ENCODE results near the gene CYTH2. TPM values are rescaled to one million over a fixed set of nuclear protein-coding genes. Genes with fewer than 3 reads are reported as not detected.
"Not testable (repeated sequence)": the region's sequence is repeated elsewhere in the genome, so short reads cannot be mapped to it uniquely, and the experiment has no call there.

Gene CYTH2
- total and polyA plus RNA-seq, 4 donors: 32.7 to 76.6 (median 59.0) TPM

DNA sequence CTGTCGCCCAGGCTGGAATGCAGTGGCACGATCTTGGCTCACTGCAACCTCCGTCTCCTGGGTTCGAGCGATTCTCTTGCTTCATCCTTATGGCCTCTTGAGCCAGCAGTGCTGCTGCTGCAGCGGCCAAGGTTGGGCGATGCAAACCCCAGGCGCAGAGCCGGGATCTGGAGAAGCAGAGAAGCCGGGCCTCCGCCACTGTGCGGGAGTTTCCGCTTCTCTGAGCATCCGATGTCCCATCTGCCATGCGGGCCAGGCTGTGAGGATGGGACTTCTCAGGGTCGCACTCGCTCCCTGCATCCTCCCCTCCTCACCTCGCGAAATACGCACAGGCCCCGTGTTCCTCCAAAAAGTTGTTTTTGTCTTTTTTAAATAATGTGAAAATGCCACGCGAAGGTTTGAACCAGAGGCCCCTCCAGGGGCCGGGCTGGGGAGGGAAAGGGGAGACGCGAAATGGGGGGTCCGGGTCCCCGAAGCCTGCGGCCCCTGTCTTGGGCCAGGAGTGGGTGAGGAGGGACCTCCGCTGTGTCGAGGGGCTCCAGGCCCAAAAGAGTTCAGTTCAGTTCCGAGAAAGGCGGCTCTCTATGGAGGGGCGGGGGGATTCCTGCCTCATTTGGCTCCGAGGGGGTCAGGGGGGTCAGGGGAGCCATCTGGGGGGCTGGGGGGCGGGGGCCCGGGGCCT, 15.9 kb downstream of the CYTH2 start:
- Histone ChIP-seq H3K9me3 (ENCODE audit: control insufficient read depth, low read length) (no peaks in the 10 kb centered on the region), H3K4me1 (ENCODE audit: control insufficient read depth in 1 of 2, insufficient read depth in 2 of 2, low read length in 2 of 2) (no peaks in the 10 kb centered on the region), H3K27ac (ENCODE audit: low read depth in 1 of 2, low read length in 2 of 2) (no peak overlapping the region), H3K27me3 (ENCODE audit: control insufficient read depth in 1 of 2, insufficient read depth in 2 of 2, low read length in 1 of 2) (no peaks in the 10 kb centered on the region), H3K4me3 (ENCODE audit: low read length in 2 of 2) (no peak overlapping the region), H3K36me3 (ENCODE audit: control insufficient read depth in 1 of 2, insufficient read depth in 2 of 2, low read length in 1 of 2) (no peaks in the 10 kb centered on the region)
- intact Hi-C loops (cut with DNase I): no loop called here
- 78 to 82% methylated on average over 36 to 37 of the region's 37 CpGs for WGBS, 2 donors
- no peak for ATAC-seq (ENCODE audit: low FRiP score)
- DNase-seq: no peak

DNA sequence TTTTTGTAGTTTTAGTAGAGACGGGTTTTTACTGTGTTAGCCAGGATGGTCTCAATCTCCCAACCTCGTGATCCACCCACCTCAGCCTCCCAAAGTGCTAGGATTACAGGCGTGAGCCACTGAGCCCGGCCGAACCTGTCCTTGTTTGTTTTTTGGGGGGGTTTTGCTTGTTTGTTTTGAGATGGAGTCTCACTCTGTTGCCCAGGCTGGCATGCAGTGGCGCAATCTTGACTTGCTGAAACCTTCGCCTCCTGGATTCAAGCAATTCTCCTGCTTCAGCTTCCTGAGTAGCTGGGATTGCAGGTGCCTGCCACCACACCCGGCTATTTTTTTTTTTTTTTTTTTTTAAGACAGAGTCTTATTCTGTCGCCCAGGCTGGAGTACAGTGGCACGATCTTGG, 17.5 kb downstream of the CYTH2 start:
- intact Hi-C loops (cut with DNase I); H3K9me3 ChIP-seq (ENCODE audit: control insufficient read depth, low read length); H3K4me1 ChIP-seq (ENCODE audit: control insufficient read depth in 1 of 2, insufficient read depth in 2 of 2, low read length in 2 of 2); H3K27me3 ChIP-seq (ENCODE audit: control insufficient read depth in 1 of 2, insufficient read depth in 2 of 2, low read length in 1 of 2); ATAC-seq (ENCODE audit: low FRiP score); H3K4me3 ChIP-seq (ENCODE audit: low read length in 2 of 2); H3K27ac ChIP-seq (ENCODE audit: low read depth in 1 of 2, low read length in 2 of 2); DNase-seq; H3K36me3 ChIP-seq (ENCODE audit: control insufficient read depth in 1 of 2, insufficient read depth in 2 of 2, low read length in 1 of 2): not testable (repeated sequence)
- 88% methylated on average over 10 of the region's 10 CpGs for WGBS, 2 donors

DNA sequence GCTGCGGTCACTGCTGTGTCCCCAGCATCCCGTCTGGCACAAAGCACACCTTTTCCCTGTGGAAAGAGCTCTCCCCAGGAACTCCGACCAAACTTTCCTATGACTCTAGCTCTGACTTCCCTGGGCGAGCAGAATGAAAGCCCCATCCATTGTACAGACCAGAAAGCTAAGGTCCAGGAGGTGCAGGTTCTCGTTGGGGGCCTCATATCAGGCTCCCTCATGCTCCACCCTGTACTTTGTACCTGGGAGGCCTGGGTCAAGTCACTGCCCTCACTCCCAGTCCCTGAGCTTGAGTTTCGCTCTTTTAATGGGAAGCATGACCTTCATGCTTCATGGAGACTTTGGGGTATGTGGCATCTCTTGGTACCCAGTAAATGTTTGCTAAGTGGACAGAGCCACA, 18.4 kb downstream of the CYTH2 start:
- no peaks in the 10 kb centered on the region for H3K4me1 ChIP-seq (ENCODE audit: control insufficient read depth in 1 of 2, insufficient read depth in 2 of 2, low read length in 2 of 2)
- no peaks in the 10 kb centered on the region for H3K36me3 ChIP-seq (ENCODE audit: control insufficient read depth in 1 of 2, insufficient read depth in 2 of 2, low read length in 1 of 2)
- DNase-seq (no peak), ATAC-seq (ENCODE audit: low FRiP score) (no peak)
- H3K9me3 ChIP-seq (ENCODE audit: control insufficient read depth, low read length): no peaks in the 10 kb centered on the region
- intact Hi-C loops (cut with DNase I): no loop called here
- no peak overlapping the region for H3K27ac ChIP-seq (ENCODE audit: low read depth in 1 of 2, low read length in 2 of 2)
- no peak overlapping the region for H3K4me3 ChIP-seq (ENCODE audit: low read length in 2 of 2)
- 83 to 84% methylated on average over 6 of the region's 6 CpGs for WGBS, 2 donors
- H3K27me3 ChIP-seq (ENCODE audit: control insufficient read depth in 1 of 2, insufficient read depth in 2 of 2, low read length in 1 of 2): no peaks in the 10 kb centered on the region

DNA sequence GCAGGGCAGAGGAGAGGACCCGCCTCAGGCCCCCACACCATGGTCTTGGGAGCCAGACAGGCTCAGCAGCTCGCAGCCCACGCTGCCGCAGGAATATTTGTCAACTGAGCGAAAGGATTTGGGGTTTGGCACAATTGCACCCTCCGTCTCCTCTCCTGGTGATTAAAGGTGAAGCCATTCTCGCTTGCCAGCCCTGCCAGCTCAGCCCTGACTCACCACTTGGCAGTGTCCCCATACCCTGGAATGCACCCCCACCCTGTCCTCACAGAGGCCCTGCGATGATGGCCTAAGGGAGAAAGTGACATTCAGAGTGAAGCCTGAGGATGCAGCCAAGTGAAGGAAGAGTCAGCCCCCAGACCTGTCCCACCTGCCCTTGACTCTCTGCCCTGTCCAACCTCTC, 18.8 kb downstream of the CYTH2 start:
- peak; percentile 87 to 93 for DNase-seq
- H3K36me3 ChIP-seq (ENCODE audit: control insufficient read depth in 1 of 2, insufficient read depth in 2 of 2, low read length in 1 of 2): no peaks in the 10 kb centered on the region
- 0 to 6% methylated on average over 8 of the region's 8 CpGs for WGBS, 2 donors
- peak overlapping the region in 1 of 2 donors; percentile 59 for H3K27ac ChIP-seq (ENCODE audit: low read depth in 1 of 2, low read length in 2 of 2)
- intact Hi-C loops (cut with DNase I): loop anchor here (2.0 kb wide), 2 partner anchors 95 to 97 kb away; no protein-coding TSS in a partner anchor
- H3K4me3 ChIP-seq (ENCODE audit: low read length in 2 of 2): no peak overlapping the region
- no peak for ATAC-seq (ENCODE audit: low FRiP score)
- H3K9me3 ChIP-seq (ENCODE audit: control insufficient read depth, low read length): no peaks in the 10 kb centered on the region
- H3K27me3 ChIP-seq (ENCODE audit: control insufficient read depth in 1 of 2, insufficient read depth in 2 of 2, low read length in 1 of 2): no peaks in the 10 kb centered on the region
- no peaks in the 10 kb centered on the region for H3K4me1 ChIP-seq (ENCODE audit: control insufficient read depth in 1 of 2, insufficient read depth in 2 of 2, low read length in 2 of 2)

DNA sequence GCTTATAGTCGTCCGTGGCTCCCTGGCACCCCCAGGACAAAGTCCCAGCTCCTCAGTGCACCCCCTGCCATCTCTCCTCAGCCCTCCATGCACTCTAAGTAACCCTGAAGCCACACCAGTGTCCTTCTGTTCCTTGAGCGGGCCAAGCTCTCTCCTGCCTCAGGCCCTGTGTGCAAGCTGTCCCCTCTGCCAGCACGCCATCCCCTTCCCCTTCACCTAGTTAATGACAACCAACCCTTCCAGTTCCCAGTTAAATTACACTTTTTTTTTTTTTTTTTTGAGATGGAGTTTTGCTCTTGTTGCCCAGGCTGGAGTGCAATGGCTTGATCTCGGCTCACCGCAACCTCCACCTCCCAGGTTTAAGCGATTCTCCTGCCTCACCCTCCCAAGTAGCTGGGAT, 19.3 kb downstream of the CYTH2 start:
- WGBS, 2 donors: 72 to 74% methylated on average over 7 of the region's 7 CpGs
- not testable (repeated sequence) for H3K4me3 ChIP-seq (ENCODE audit: low read length in 2 of 2); H3K36me3 ChIP-seq (ENCODE audit: control insufficient read depth in 1 of 2, insufficient read depth in 2 of 2, low read length in 1 of 2); H3K4me1 ChIP-seq (ENCODE audit: control insufficient read depth in 1 of 2, insufficient read depth in 2 of 2, low read length in 2 of 2); DNase-seq; H3K27me3 ChIP-seq (ENCODE audit: control insufficient read depth in 1 of 2, insufficient read depth in 2 of 2, low read length in 1 of 2); ATAC-seq (ENCODE audit: low FRiP score); H3K9me3 ChIP-seq (ENCODE audit: control insufficient read depth, low read length)
- intact Hi-C loops (cut with DNase I): loop anchor here (2.0 kb wide), 2 partner anchors 94 to 96 kb away; no protein-coding TSS in a partner anchor
- H3K27ac ChIP-seq (ENCODE audit: low read depth in 1 of 2, low read length in 2 of 2): peak overlapping the region in 1 of 2 donors; percentile 59

DNA sequence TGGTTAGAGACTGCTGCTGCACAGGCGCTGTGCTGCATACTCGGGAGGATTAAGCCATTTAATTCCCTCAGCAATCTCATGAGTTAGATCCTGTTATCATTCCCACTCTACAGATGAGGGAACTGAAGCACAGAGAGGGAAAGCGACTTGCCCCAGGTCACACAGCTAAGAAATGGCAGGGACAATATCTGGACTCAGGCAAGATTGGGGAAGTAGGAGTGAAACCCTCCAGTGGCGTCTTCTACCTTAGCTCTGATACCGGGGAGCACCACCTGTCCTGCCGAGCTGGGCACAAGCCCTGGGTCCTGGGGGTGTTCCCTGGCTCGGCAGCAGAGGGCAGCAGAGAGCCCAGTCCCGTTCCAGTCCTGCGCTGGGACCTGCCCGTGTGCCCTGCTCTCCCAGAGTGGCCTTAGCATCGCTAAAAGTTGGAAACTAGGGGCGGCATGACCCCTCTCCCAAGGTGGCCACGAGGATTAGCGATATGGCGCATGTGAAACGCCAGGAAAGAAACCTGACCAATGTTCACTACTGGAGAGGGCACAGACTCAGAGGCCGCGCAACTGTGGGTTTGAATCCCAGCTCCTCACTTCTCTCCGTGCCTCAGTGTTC, 20.5 kb downstream of the CYTH2 start:
- Histone ChIP-seq H3K4me1 (ENCODE audit: control insufficient read depth in 1 of 2, insufficient read depth in 2 of 2, low read length in 2 of 2) (no peaks in the 10 kb centered on the region), H3K9me3 (ENCODE audit: control insufficient read depth, low read length) (no peaks in the 10 kb centered on the region), H3K4me3 (ENCODE audit: low read length in 2 of 2) (no peak overlapping the region), H3K27me3 (ENCODE audit: control insufficient read depth in 1 of 2, insufficient read depth in 2 of 2, low read length in 1 of 2) (no peaks in the 10 kb centered on the region), H3K27ac (ENCODE audit: low read depth in 1 of 2, low read length in 2 of 2) (no peak overlapping the region), H3K36me3 (ENCODE audit: control insufficient read depth in 1 of 2, insufficient read depth in 2 of 2, low read length in 1 of 2) (no peaks in the 10 kb centered on the region)
- WGBS, 2 donors: 30 to 31% methylated on average over 19 of the region's 19 CpGs
- DNase-seq (peak; percentile 82 to 93), ATAC-seq (ENCODE audit: low FRiP score) (no peak)
- intact Hi-C loops (cut with DNase I): loop anchor here (2.0 kb wide), 2 partner anchors 93 to 95 kb away; no protein-coding TSS in a partner anchor

DNA sequence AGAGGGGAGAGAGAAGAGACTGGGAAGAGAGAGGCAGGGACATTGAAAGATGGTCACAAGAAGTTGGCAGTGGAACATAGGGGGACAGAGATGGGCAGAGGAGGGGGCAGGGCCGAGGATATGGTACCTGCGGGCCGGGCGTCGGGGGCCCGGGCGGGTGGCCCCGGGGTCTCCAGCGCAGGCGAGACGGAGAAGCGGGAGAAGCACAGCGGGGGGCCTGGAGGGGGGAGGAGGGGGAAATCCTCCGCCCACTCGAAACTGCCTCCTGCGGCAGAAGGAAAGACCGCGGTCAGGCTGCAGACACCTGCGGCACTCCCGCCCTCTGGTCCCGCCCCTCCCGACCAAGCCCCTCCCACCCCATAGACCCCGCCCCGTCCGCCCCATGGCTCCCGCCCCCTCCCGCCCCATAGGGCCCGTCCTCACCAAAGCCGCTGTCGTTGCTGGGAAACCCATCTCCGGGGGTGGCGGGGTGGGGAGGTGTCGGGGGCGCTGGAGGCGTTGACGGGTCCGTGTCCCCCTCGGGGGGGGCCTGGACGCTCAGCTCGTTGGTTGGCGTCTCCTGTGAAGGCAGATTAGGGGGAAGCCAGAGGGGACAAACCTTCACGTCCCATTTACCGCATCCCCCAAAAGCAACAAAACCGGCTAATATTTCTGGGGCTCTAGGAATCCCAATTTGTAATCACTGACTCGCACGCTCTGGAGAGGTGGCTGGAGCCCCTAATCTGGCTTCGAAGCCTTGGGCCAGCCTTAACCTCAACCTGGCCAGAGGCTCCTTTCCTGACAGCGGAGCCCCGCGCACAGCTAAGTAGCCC, 22.0 kb downstream of the CYTH2 start:
- no peak overlapping the region for H3K4me3 ChIP-seq (ENCODE audit: low read length in 2 of 2)
- DNase-seq: no peak

DNA sequence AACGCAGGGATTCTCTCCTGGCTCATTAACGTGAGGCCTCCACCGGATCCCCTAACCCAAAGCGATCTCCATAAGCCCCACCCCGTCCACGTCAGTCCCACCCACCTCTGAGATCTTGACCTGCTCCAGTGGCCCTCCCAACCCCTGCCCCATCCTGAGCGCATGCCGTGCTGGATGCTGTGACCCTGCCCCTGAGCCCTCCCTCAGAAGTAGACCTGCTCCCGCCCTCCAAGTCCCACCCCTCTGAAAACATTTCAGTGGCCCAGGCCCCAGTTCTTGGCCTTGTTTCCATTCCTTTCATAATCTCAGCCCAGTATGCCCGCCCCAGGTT, 22.6 kb downstream of the CYTH2 start:
- no peak overlapping the region for H3K27ac ChIP-seq (ENCODE audit: low read depth in 1 of 2, low read length in 2 of 2)
- DNase-seq (no peak), ATAC-seq (ENCODE audit: low FRiP score) (no peak)
- intact Hi-C loops (cut with DNase I): no loop called here
- no peaks in the 10 kb centered on the region for H3K36me3 ChIP-seq (ENCODE audit: control insufficient read depth in 1 of 2, insufficient read depth in 2 of 2, low read length in 1 of 2)
- no peaks in the 10 kb centered on the region for H3K4me1 ChIP-seq (ENCODE audit: control insufficient read depth in 1 of 2, insufficient read depth in 2 of 2, low read length in 2 of 2)
- WGBS, 2 donors: 33 to 37% methylated on average over 10 of the region's 10 CpGs
- no peak overlapping the region for H3K4me3 ChIP-seq (ENCODE audit: low read length in 2 of 2)
- no peaks in the 10 kb centered on the region for H3K9me3 ChIP-seq (ENCODE audit: control insufficient read depth, low read length)
- H3K27me3 ChIP-seq (ENCODE audit: control insufficient read depth in 1 of 2, insufficient read depth in 2 of 2, low read length in 1 of 2): no peaks in the 10 kb centered on the region

More for the DNA sequence above, 22.0 kb downstream of the CYTH2 start:
- Histone ChIP-seq H3K27me3 (ENCODE audit: control insufficient read depth in 1 of 2, insufficient read depth in 2 of 2, low read length in 1 of 2) (no peaks in the 10 kb centered on the region), H3K9me3 (ENCODE audit: control insufficient read depth, low read length) (no peaks in the 10 kb centered on the region), H3K4me1 (ENCODE audit: control insufficient read depth in 1 of 2, insufficient read depth in 2 of 2, low read length in 2 of 2) (no peaks in the 10 kb centered on the region), H3K36me3 (ENCODE audit: control insufficient read depth in 1 of 2, insufficient read depth in 2 of 2, low read length in 1 of 2) (no peaks in the 10 kb centered on the region), H3K27ac (ENCODE audit: low read depth in 1 of 2, low read length in 2 of 2) (no peak overlapping the region)
- intact Hi-C loops (cut with DNase I): no loop called here
- no peak for ATAC-seq (ENCODE audit: low FRiP score)
- 6 to 10% methylated on average over 36 to 50 of the region's 50 CpGs for WGBS, 2 donors

Data from aorta (tissue), 5 donors.